HG03025 (cell line): Measurements from ENCODE around the gene PLD3.
"Not testable (repeated sequence)": the region's sequence is repeated elsewhere in the genome, so short reads cannot be mapped to it uniquely, and the experiment has no call there.

Source experiments
- ATAC-seq: cut with Tn5 transposase; IDR thresholded peaks from one replicate; pipeline ENCODE4 v1.9.1; 2021; ENCODE audit warnings: mild to moderate bottlenecking, moderate library complexity; ENCODE audit not compliant: unreplicated experiment, low FRiP score

The PLD3 gene

DNA sequence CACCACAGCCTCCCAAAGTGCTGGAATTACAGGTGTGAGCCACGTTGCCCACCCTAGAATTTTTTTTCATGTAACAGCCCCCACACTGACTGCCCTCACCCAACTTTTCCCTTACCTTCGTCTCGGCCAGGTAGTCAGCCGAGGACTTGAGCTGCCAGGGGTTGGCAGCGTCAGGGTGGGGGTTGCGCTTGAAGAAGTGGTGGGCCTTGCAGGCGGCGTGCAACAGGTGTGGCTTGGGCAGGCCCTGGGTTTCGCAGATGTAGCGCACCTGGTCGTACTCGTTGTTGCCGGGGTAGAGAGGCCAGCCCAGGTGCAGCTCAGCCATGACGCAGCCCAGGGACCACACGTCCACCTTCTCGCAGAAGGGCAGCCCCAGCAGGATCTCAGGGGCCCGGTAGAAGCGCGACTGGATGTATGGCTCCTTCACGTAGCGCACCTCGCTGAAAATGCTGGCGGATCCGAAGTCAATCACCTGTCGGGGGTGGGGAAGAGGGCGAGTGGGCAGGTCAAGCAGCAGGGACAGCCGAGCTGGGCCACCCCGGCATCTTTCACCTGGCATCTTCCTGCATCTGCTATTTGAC lies 35.3 kb downstream of the PLD3 start:
- ATAC-seq: no peak

DNA sequence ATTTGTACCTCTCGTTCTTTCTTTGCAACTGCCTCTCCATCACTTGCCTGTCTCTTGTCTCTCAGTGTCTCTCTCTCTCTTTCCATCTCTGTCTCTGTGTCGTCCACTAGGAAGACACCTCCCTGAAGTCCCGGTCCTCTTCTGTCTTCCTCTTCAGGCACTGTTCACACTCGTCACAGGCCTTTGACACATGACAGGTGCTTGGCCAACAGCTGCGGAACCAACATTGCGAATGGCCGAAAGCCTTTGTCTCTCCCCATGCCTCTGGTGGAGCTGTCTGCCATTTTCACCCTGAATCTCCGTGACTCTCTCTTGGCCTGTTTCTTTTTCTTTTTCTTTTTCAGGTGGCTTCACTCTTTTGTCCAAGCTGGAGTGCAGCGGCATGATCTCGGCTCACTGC lies 38.7 kb downstream of the PLD3 start:
- ATAC-seq: no peak

DNA sequence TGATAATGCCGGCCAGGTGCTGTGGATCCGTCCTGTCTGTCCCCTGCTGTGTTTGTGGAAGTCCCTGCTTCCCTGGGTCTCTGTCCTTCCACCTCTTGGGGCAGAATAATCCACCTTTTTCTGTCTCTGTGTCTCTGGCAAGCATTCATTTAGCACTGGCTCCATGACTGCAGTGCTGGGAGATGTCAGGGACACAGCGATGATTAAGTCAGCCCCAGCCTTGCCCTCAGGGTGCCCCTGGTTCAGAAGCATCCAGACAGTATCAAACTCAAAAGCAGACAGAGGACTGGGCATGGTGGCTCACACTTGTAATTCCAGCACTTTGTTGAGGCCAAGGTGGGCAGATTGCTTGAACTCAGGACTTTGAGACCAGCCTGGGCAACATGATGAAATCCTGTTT lies 40.0 kb downstream of the PLD3 start:
- no peak for ATAC-seq

DNA sequence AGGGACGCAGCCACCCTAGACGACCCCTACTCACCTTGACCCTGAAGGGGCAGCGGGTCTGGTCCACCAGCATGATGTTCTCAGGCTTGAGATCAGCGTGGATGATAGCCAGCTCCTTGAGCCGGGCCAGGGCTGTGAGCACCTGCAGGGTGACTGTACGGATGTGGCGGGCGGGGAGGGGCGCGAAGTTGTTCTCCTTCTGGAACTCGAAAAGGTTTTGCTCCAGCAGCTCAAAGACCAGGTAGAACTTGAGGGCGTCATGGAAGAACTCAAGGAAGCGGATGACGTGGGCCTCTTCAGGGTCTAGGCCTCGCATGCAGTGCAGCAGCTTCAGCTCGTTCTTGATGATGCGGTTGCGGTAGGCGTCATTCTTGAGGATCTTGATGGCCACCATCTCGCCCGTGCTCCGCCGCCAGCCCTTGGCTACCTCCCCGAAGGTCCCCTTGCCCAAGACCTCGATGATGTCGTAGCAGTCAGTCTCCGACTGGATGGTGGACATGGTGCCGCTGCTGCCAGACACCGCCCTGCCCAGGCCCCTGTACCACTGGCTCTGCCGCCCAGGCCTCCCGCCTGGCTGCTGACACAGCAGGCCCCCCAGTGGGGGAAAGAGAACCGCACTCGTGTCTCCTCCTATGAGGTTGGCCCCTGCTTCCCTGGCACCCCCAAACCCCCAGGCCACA lies 41.0 kb downstream of the PLD3 start:
- no peak for ATAC-seq

DNA sequence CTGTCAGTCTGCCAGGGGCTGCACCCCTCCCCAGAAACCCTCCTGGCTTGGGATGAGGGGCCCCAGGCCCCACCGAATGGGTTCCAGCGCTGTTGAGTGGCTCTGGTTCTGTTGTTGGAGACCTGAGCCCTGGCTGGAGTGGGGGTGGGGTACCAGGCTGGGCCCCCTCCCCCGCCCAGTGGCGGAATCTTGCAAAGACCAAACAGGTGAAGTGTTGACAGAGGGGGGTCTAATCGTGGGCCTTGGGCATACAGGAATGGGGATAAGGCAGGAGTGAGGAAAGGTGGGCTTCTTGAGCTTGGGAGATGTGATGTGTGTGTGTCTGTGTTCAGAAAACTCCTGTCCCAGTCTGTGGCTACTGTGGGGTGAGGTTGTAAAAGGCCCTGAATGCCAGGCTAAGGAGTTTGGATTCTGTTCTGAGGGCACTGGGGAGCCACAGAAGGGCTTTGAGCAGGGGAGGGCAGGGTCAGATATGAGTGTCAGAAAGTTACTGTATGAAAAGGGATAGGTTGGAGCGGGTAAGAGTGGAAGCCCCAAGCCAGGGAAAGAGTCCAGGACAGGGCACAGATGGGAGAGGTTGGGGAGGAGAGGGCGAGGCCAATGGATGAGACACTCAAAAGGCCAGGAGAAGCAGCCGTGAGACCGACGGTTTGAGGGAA lies 41.7 kb downstream of the PLD3 start, which contains the start of gene HIPK4:
Gene HIPK4, minus strand, starts transcription at position 98 of the 659 bp plus-strand sequence. CDS start 279 bp downstream, outside the sequence.
- no peak for ATAC-seq

DNA sequence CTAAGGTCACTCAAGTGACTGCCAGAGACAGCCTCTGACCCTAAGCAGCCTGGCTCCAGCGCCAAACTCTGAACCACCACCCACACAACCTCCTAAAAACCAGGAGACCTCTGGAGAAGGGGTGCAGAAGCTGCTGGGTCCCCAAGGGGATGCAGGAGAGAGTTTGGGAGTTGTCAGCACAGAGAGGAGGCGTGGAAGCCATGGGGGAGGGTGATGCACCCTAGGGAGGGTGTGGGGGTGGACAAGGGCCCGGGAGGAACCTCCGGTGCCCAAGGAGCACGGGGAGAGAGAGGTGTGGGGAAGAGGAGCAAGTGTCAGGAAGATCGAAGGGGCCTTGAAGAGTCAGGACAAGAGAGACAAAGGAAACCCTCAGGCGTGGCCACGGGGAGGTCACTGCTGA lies 43.6 kb downstream of the PLD3 start:
- ATAC-seq: no peak

DNA sequence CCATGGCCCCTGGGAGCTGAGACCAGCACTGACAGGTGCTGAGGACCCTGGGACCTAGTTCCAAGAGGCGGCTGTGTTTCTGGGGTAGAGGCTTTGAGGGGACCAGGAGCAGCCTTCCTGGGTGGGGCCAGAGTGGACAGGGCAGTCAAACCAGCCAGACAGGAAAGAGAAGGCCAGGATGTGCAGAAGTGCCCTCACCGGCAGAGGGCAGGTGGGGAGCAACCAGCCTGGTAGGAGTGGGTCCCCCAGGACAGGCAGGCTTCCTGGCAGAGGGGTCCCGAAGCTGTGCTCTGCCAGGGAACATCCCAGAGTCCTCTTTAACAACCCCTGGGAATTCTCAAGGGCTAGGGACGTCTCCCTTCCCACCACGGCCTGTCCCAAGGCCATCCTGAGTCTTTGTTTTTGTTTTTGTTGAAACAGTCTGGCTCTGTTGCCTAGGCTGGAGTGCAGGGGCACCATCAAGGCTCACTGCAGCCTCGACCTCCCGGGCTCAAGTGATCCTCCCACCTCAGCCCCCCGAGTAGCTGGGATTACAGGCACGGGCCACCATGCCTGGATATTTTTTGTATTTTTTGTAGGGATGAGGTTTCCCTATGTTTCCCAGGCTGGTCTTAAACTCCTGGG lies 44.5 kb downstream of the PLD3 start:
- no peak for ATAC-seq

DNA sequence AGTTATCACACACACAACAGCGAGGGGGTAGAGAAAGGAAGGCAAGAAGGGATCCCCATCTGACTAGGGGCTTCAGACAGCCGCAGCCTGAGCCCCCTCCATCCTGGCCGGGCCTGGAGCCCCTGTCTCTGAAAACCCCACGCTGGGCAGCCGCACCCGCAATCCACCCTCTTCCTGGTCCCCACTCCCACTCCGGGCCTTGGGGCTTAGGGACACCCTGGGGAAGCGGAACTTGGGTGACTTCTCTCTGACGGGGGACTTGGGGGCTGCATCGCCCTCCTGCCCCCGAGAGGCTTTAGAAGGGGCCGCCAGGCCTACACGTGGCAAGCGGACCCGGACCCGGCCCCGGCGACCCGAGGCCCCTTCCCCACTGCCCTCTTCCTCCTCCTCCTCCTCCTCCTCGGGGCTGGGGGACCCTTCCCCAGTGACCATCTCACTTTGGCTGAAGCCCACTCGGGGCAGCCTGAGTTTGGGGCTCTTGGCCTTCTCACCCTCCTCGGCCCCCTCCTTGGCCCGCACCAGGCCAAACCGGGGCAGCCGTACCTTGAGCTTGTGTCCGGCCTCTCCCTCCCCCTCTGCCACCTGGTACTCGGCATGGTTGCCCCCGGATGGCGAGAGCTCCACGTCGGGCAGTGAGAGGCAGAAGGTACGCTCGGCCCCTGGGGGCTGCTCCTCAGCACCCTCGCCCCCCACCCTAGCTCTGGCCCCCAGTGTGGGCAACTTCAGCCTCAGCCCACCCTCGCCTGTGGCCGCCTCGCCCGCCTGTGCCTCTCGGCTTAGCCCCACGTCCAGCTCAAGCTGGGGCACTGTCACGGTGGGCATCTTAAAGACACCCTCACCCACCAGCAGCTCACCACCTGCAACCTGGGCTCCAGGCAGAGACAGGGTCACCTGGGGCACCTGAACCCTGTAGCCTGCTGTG lies 45.7 kb downstream of the PLD3 start:
- ATAC-seq: no peak

DNA sequence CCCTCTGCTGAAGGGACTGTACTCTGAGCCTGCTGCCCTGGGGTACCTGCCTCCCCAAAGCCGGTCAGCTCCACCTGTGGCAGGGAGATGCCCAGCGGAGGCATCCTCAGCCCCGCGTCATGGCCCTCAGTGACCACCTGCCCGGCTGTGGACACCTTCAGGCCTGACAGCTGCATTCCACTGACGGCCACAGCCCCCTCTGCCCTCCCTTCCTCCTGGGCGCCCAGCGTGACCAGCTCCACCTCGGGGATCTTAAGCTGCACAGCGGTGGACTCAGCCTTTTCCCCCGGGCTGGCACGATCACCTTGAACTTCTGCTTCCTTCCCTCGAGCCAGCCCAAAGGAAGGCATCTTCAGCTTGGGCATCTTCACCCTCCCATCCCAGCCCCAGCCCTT lies 46.3 kb downstream of the PLD3 start:
- no peak for ATAC-seq

DNA sequence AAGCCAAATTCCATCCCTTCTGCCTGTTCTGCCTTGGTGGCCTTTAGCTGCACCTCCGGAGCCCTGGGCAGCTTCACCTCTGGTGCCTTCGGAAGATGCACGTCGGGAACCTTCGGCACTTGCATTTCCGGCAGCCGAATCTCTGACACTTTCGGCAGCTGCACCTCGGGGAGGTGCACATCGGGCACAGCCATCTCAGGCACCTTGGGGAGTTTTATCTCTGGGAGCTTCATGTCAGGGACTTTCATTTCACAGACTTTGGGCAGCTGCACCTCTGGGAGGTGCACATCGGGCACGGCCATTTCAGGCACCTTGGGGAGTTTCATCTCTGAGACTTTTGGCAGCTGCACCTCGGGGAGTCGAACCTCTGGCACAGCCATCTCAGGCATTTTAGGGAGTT lies 47.5 kb downstream of the PLD3 start:
- ATAC-seq: no peak

DNA sequence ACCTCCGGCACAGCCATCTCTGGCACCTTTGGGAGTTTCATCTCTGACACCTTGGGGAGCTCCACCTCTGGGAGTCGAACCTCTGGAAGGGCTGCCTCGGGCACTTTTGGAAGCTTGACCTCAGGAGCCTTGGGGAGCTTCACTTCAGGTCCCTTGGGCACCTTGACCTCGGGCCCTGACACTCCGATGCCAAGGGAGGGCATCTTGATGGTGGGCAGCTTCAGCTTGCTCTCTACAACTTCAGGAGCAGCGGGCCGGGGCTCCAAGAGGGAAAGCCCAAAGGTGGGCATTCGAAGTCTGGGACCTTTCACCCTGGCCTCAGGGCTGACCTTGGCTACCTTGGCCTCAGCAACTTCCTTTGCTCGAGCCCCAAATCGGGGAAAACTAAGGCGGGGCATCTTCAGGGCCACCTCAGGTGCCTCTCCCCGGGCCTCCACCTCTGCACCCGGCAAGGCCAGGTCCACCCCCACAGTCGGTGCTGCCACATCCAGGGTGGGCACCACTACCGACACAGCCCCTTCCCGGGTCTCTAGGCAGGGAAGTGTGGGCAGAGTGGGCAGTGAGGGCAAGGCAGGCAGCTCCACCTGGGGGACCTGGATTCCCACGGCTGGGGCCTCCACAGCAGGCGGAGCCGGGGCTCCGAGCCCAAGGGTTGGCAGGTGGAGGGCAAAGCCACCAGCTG lies 48.5 kb downstream of the PLD3 start:
- ATAC-seq: no peak

DNA sequence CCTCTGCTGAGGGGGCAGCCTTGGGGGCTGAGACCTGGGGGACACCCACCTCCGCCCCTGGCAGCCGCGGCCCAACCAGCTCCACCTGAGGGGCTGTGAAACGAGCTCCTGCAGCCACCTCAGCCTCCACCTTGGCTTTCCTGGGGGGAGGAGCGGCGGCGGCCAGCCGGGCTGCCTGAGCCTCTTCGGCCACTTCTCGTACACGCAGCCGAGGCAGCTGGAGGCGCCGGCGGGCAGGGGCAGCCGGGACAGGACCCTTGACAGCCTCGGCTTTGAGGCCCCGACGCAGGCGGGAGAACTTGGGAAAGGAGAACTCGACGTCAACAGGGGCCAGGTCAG lies 49.0 kb downstream of the PLD3 start:
- no peak for ATAC-seq

DNA sequence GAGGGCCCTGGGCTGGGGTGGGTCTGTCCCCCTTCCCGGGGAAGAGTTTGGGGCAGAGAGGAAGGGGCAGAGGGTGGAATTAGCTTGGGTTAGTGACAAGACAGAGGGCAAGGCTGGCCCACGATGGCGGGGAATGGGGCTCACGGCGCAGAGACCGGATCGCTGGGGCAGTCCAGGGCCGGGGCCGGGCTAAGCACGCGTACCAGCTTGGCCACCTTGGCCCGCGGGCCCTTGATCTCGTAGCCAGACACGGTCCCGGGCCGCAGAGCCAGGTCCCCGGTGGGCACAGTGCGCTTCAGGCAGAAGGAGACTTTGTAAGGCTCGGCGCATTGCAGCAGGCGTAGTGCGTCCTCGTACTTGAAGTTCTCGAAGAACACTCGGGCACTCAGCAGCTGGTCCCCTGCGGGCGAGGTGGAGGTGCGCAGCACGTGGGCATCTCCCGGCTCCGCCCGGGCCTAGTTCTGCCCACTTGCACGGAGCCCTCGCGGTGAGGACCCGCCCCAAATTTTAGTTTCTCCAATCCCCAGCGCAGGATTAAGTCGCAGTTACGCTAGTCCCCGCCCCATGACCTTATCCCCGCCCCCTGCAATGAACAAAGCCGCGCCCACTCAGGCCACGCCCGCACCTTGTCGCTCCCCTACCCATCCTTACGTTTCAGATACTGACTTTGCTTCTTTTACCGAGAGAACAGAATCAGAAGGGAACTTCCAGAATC lies 50.1 kb downstream of the PLD3 start:
- ATAC-seq: no peak

DNA sequence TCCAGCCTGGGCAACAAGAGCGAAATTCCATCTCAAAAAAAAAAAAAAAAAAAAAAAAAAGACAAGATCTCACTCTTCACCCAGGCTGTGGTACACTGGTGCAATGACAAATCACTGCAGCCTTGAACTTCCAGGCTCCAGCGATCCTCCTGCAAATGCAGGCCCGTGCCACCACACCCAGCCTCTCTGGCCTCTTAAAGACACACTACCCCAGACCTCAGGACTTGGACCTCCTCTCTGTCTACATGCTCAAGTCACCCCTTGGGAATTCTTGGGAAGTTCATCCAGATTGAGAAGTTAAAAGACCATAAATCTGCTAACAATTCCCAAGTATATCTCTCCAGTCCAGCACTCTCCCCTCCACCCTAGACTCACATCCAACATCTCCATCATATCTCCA lies 52.1 kb downstream of the PLD3 start:
- no peak for ATAC-seq

DNA sequence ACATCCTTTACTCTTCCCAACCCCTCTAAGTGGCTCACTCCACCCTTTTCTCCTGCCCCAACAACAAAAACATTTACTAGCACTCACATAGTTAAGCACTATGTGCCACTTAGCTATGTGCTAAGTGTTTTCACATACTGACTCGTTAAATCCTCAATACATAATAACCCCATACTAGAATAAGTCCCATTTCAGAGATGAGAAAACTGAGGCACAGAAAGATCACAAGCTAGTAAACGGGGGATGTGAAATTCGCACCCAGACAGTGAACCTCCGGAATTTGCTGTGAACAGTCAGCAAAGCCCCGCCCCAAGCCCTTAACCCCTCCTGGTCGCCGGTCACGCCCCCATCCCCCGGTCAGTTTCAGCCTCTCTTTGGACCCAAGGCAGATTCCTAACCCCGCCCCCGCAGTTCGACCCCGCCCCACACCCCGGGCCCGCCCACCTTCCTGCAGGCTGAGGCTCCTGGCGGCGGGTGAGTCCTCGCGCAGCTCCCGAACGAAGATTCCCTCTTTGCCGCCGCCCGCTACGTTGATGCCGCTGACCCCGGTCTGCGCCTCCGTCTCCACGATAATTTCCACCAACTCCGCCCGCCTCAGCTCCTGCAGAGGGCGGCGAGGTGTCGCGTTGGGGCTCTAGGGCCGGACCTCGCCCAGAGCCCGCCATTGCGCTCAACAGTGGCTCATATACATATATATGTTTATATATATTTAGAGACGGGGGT lies 54.9 kb downstream of the PLD3 start:
- ATAC-seq: no peak

DNA sequence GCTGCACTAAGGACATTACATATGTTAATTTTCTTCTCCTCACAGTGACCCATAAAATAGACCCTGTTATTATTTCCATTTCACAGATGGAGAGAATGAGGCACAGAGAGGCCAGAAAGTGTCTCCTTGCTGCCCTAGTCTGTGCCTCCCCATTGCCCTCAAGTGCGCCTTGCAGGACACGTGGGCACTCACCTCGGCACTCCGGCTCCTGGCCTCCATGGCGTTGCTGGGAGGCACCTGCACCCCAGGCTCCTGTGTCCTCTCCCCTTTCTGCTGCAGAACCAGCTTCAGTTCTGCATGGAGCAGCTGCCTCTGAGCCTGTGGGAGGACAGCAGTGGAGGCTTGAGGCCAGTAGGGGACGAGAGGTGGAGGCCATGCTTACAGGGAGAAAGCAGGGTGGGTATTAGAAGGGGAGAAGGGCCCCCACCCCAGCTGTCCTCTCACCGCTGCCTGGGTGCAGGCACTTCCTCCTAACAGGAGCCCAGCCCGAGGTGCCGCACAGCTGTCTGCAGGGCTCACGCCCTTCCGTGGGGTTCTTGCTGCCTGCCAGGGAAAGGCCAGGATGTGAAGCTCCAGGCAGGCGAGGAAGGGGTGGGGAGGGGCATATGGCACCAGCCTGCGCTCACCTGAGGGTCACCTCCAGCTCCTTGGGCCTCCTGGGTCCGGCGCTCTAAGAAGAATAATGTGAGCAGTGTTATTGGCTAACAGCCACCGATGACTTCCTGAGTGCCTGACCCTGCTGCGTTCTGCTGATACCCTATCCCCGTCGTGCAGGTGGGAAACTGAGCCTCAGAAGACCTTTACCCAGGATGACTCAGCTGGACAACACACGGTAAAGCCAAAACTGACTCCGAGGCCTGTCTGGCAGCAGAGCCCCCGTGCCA lies 59.5 kb downstream of the PLD3 start:
- ATAC-seq: no peak

DNA sequence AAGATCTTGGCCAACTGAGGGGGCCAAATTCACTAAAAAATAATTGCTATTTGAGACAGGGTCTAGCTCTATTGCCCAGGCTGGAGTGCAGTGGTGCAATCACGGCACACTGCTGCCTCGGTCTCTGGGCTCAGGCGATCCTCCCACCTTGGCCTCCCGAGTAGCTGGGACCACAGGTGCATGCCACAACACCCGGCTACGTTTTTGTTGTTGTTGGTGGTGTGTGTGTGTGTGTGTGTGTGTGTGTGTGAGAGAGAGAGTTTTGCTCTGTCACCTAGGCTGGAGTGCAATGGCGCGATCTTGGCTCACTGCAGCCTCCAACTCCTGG lies 60.1 kb downstream of the PLD3 start:
- ATAC-seq: not testable (repeated sequence)

DNA sequence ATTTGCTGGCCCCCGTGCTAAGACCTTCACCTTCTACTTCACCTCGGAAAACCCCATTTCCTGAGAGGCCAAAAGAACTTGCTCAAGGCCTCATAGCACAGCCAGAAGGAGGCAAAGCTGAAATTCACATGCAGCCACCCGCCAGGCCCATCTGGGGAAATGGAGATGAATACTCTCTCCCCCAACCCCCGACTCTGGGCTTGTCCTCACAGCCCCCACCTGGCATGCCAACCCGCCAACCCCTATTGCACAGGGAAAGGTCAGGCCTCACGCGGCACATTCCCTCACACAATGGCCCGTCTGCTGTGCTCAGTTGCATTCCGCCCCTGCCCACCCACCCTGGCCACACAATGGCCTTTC lies 61.5 kb downstream of the PLD3 start:
- no peak for ATAC-seq
